HFFc6 (cell line): ENCODE results near the gene NFIL3. TPM values are rescaled to one million over a fixed set of nuclear protein-coding genes. Genes with fewer than 3 reads are reported as not detected.

Source experiments
- DNase-seq: peaks from one replicate; pipeline ENCODE4 v3.0.0-alpha.2; 2018
- H3K27ac Mint-ChIP-seq: 2 replicates; pipeline ENCODE4 v1.8.0; 2020; ENCODE audit warnings: mild to moderate bottlenecking, mixed read lengths
- H3K27me3 Mint-ChIP-seq: 2 replicates; pipeline ENCODE4 v1.8.0; 2021; ENCODE audit warnings: mild to moderate bottlenecking, moderate library complexity, mixed read lengths; ENCODE audit not compliant: insufficient read depth
- H3K36me3 Mint-ChIP-seq: 2 replicates; pipeline ENCODE4 v1.8.0; 2021; ENCODE audit warnings: low read depth, mixed read lengths
- H3K4me1 Mint-ChIP-seq: 2 replicates; pipeline ENCODE4 v1.8.0; 2020; ENCODE audit warnings: low read depth, mixed read lengths
- H3K4me3 Mint-ChIP-seq: 2 replicates; pipeline ENCODE4 v1.8.0; 2020; ENCODE audit warnings: mild to moderate bottlenecking, moderate library complexity, mixed read lengths
- H3K9me3 Mint-ChIP-seq: 2 replicates; pipeline ENCODE4 v1.8.0; 2020; ENCODE audit warnings: mild to moderate bottlenecking, mixed read lengths
- total RNA-seq, 6 experiments: library from RNA; stranded (reverse); fragmentation: NEBNext Ultra II Directional; extraction: Animal tissue kit (Norgen Biotek cat#: 25700); gene quantifications; 2 replicates in 1 of 6; 3 replicates in 5 of 6; pipeline ENCODE4 v1.2.3, GENCODE V29; 2021
- TF ChIP-seq, protein P1 (sequence below): fragments of 200-600 bp; sonication (generic); IDR thresholded peaks from 2 replicates; pipeline ENCODE4 v1.5.0; 2021; ENCODE audit warnings: antibody characterized with exemption, mild to moderate bottlenecking

Gene NFIL3
- total RNA-seq, 6 experiments from 2014 or later = 11.8 to 18.5 (median 17.4) TPM

DNA sequence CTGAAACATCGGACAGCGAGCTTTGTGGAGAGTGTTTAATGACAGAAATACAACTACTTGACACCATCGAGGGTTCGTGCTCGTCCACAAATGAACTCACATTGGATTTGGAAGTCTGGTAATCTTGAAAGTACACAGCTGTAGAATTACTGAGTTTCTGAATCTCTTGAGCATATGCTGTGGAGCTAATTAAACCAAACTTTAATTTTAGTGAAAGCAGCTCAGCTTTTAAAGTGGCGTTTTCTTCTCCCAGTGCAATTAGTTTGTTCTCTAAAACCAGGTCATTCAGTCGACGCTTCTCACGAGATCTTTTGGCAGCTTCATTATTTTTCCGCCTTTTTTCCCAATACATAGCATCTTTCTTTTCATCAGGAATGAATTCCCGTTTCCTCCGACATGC is 13.5 kb downstream of the NFIL3 start:
- DNase-seq = no peak
- Mint-ChIP-seq H3K36me3 (peaks cover 43% of the 10 kb centered on the region), H3K9me3 (no peaks in the 10 kb centered on the region), H3K4me1 (peaks cover 80% of the 10 kb centered on the region), H3K27ac (peak overlapping the region; percentile 26; the same call in 1 of the 2 replicates), H3K4me3 (no peak overlapping the region), H3K27me3 (peaks cover 3% of the 10 kb centered on the region; the same call in 1 of the 2 replicates)
- TF ChIP-seq, protein P1, sequence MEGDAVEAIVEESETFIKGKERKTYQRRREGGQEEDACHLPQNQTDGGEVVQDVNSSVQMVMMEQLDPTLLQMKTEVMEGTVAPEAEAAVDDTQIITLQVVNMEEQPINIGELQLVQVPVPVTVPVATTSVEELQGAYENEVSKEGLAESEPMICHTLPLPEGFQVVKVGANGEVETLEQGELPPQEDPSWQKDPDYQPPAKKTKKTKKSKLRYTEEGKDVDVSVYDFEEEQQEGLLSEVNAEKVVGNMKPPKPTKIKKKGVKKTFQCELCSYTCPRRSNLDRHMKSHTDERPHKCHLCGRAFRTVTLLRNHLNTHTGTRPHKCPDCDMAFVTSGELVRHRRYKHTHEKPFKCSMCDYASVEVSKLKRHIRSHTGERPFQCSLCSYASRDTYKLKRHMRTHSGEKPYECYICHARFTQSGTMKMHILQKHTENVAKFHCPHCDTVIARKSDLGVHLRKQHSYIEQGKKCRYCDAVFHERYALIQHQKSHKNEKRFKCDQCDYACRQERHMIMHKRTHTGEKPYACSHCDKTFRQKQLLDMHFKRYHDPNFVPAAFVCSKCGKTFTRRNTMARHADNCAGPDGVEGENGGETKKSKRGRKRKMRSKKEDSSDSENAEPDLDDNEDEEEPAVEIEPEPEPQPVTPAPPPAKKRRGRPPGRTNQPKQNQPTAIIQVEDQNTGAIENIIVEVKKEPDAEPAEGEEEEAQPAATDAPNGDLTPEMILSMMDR = no peak

GRCh38 chr9:91408475-91408874 is 15.2 kb downstream of the NFIL3 start:
- Mint-ChIP-seq H3K27me3 (peaks cover 3% of the 10 kb centered on the region; the same call in 1 of the 2 replicates), H3K36me3 (peaks cover 32% of the 10 kb centered on the region), H3K27ac (peak overlapping the region; percentile 69), H3K4me1 (peaks cover 65% of the 10 kb centered on the region), H3K4me3 (no peak overlapping the region), H3K9me3 (no peaks in the 10 kb centered on the region)
- TF ChIP-seq, protein P1 = no peak
- DNase-seq = peak; percentile 57

DNA sequence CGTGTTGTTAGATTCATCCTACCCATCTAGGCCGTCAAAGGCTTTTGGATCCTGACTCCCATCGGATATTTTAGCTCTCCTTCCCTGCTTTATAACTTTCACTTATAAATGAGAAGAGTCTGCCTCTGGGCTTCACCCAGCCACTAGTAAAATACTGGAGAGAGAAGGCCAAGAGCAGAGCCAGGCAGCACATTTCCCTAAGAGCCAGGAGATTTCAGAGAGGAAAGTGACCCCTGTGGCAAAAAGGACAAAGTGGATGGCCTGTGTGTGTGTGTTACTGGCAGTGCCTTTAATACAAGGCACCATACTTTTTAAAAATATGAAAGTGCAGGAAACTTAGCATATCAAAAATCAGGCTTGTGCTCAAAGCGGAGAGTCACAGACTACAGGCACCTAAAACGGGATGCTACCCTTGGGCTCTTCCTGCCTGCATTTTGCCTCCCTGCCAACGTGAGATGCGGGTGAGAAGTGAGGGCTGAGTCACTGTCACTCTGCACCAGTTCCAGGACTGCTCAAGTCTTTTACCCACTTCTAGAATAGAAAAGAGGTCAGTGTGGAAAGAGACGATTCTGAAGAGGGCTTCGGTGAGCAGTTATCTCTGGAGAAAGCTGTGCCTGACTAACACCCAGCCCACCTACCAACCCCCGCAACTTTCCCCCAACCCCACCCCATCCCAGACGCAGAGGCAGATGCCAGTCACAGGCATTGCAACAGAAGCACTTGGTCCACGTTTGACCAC is 15.9 kb downstream of the NFIL3 start:
- H3K9me3 Mint-ChIP-seq = no peaks in the 10 kb centered on the region
- peaks cover 31% of the 10 kb centered on the region for H3K36me3 Mint-ChIP-seq
- peak overlapping the region; percentile 69 for H3K27ac Mint-ChIP-seq
- H3K27me3 Mint-ChIP-seq = peaks cover 3% of the 10 kb centered on the region; the same call in 1 of the 2 replicates
- peak; percentile 5 for DNase-seq
- H3K4me3 Mint-ChIP-seq = peak overlapping the region; percentile 3; the same call in 1 of the 2 replicates
- H3K4me1 Mint-ChIP-seq = peaks cover 58% of the 10 kb centered on the region
- TF ChIP-seq, protein P1 = no peak

GRCh38 chr9:91405343-91406077 is 18.1 kb downstream of the NFIL3 start:
- no peak overlapping the region for H3K4me3 Mint-ChIP-seq
- H3K36me3 Mint-ChIP-seq = peaks cover 27% of the 10 kb centered on the region
- peaks cover 37% of the 10 kb centered on the region for H3K4me1 Mint-ChIP-seq

More at GRCh38 chr9:91405343-91406077, 18.1 kb downstream of the NFIL3 start:
- Mint-ChIP-seq H3K27ac (no peak overlapping the region), H3K27me3 (peaks cover 2% of the 10 kb centered on the region; the same call in 1 of the 2 replicates), H3K9me3 (no peaks in the 10 kb centered on the region)
- TF ChIP-seq, protein P1 = no peak
- DNase-seq = no peak
